Measurements from ENCODE around the gene SPTBN4.

DNA sequence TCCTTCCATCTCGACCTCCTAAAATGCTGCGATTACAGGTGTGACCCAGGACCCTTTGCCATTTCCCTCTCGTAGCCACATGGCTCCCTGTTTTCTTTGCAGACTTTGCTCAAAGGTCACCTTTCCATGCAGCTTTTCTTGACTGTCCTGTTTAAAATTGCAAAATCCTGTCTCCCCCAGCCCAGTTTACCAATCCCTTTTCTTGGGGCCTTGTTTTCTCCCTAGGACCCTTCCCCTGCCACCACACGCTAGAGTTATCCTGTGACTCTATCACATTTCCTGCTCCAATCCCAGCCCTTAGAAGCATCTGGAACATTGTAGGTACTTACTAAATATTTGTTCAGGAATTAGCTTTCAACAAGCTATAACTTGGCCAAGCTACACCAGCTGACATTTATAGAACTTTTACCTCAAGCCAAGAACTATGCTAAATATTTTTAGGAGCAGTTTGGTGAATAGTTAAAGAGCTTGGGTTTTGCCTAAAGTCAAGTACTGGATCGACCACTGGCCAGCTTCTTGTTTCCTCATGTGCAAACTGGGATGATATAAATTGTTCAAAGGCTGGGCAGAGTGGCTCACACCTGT lies 13.6 kb upstream of the SPTBN4 start:
- TF ChIP-seq, protein P1, sequence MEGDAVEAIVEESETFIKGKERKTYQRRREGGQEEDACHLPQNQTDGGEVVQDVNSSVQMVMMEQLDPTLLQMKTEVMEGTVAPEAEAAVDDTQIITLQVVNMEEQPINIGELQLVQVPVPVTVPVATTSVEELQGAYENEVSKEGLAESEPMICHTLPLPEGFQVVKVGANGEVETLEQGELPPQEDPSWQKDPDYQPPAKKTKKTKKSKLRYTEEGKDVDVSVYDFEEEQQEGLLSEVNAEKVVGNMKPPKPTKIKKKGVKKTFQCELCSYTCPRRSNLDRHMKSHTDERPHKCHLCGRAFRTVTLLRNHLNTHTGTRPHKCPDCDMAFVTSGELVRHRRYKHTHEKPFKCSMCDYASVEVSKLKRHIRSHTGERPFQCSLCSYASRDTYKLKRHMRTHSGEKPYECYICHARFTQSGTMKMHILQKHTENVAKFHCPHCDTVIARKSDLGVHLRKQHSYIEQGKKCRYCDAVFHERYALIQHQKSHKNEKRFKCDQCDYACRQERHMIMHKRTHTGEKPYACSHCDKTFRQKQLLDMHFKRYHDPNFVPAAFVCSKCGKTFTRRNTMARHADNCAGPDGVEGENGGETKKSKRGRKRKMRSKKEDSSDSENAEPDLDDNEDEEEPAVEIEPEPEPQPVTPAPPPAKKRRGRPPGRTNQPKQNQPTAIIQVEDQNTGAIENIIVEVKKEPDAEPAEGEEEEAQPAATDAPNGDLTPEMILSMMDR (conservative IDR thresholded peaks at IDR 0.05; ENCODE audit: low read depth, low read length), result no peak
- TF ChIP-seq EZH2phosphoT487 (IDR thresholded peaks at IDR 0.05; ENCODE audit: borderline replicate concordance, low read length), result no peak
